Natural killer cell (primary cell): ENCODE results near the gene PREX1. TPM values are rescaled to one million over a fixed set of nuclear protein-coding genes. Genes with fewer than 3 reads are reported as not detected.

Experiments used
- ATAC-seq, 3 donors: fragments of 150-1000 bp in 2 of 3; fragments of 200-7000 bp in 1 of 3; cut with Tn5 transposase; 1 replicate in 1 of 3; 2 replicates in 2 of 3; pipeline ENCODE4 v1.10.0; 2021; ENCODE audit warnings: mild to moderate bottlenecking in 2 of 3, moderate library complexity in 2 of 3
- DNase-seq, 2 donors: peaks; one replicate each; pipeline versions ENCODE4 v3.0.0 to v3.0.0-alpha.2; 2013 to 2021; ENCODE audit warnings: mixed read lengths in 1 of 2
- H3K27ac ChIP-seq: one replicate; pipeline ENCODE4 v1.5.1; 2013; ENCODE audit warnings: mild to moderate bottlenecking, low read length
- H3K27me3 ChIP-seq: one replicate; pipeline ENCODE4 v1.6.1; 2013; ENCODE audit warnings: low read length; ENCODE audit not compliant: control insufficient read depth, insufficient read depth
- H3K36me3 ChIP-seq: one replicate; pipeline ENCODE4 v1.6.1; 2013; ENCODE audit warnings: low read length; ENCODE audit not compliant: control insufficient read depth, insufficient read depth
- H3K4me1 ChIP-seq: one replicate; pipeline ENCODE4 v1.6.1; 2013; ENCODE audit warnings: low read length; ENCODE audit not compliant: control insufficient read depth, insufficient read depth
- H3K4me3 ChIP-seq: one replicate; pipeline ENCODE4 v1.5.1; 2013; ENCODE audit warnings: low read length
- H3K9me3 ChIP-seq: one replicate; pipeline ENCODE4 v1.6.1; 2013; ENCODE audit warnings: low read length; ENCODE audit not compliant: control insufficient read depth, insufficient read depth
- H3K27ac Mint-ChIP-seq, 2 donors: one replicate each; pipeline ENCODE4 v1.8.0; 2022; ENCODE audit warnings: mild to moderate bottlenecking in 2 of 2, mixed read lengths in 2 of 2, moderate library complexity in 1 of 2
- H3K27me3 Mint-ChIP-seq, 2 donors: one replicate each; pipeline ENCODE4 v1.8.0; 2022; ENCODE audit warnings: low read depth in 2 of 2, mixed read lengths in 2 of 2
- H3K36me3 Mint-ChIP-seq: one replicate; pipeline ENCODE4 v1.8.0; 2022; ENCODE audit warnings: mixed read lengths
- H3K4me1 Mint-ChIP-seq, 2 donors: one replicate each; pipeline ENCODE4 v1.8.0; 2022; ENCODE audit warnings: mixed read lengths in 2 of 2
- H3K4me3 Mint-ChIP-seq: one replicate; pipeline ENCODE4 v1.8.0; 2022; ENCODE audit warnings: mild to moderate bottlenecking, moderate library complexity, mixed read lengths
- H3K9me3 Mint-ChIP-seq, 2 donors: one replicate each; pipeline ENCODE4 v1.8.0; 2022; ENCODE audit warnings: mixed read lengths in 2 of 2
- CTCF ChIP-seq: fragments of 200-600 bp; IDR thresholded peaks from one replicate; pipeline ENCODE4 v1.8.0; 2022; ENCODE audit warnings: antibody characterized with exemption
- WGBS: methylation state at CpG from one replicate; pipeline ENCODE4 v1.1.7; 2013; ENCODE audit warnings: missing lambda C conversion rate; ENCODE audit not compliant: insufficient coverage; 5-methylcytosine and 5-hydroxymethylcytosine counted together
- intact Hi-C: fragments of 100-400 bp; cut with micrococcal nuclease; formaldehyde crosslinking; loops from one replicate; pipeline ENCODE4 v1.14.2; 2022
- total RNA-seq, 4 donors: library from RNA; stranded (reverse); fragments of 120-200 nt in 1 of 4; gene quantifications; one replicate each; pipeline versions ENCODE4 v1.2.3 to v1.2.4, GENCODE V29; 2013 to 2022

The PREX1 gene
- total RNA-seq, 3 donors from 2014 or later (not counting 1 experiment from before 2014, with no cell fraction given): 382 to 392 (median 389) TPM

DNA sequence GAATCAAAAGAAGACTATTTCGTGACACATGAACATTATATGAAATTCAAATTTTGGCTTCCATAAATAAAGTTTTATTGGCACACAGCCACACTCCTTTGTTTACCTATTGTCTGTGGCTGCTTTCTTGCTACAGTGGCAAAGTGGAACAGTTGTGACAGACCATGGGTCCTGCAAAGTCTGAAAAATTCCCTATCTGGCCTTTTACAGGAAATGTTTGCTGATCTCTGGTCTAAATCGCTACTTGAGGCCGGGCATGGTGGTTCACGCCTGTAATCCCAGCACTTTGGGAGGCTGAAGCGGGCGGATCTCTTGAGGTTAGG, 23.1 kb upstream of the PREX1 start:
- 92% methylated on average over 6 of the region's 6 CpGs for WGBS
- peaks cover 3 to 6% of the 10 kb centered on the region in 2 donors for H3K27me3 Mint-ChIP-seq
- Histone ChIP-seq H3K36me3 (no peaks in the 10 kb centered on the region), H3K4me1 (peaks cover 8% of the 10 kb centered on the region), H3K4me3 (no peak overlapping the region), H3K27me3 (no peaks in the 10 kb centered on the region), H3K9me3 (no peaks in the 10 kb centered on the region), H3K27ac (no peak overlapping the region)
- ATAC-seq (no peak), DNase-seq (no peak)
- no peak overlapping the region for H3K4me3 Mint-ChIP-seq
- no peak overlapping the region for H3K27ac Mint-ChIP-seq
- H3K4me1 Mint-ChIP-seq: peaks cover 0 to 19% of the 10 kb centered on the region in 2 donors
- no peaks in the 10 kb centered on the region for H3K9me3 Mint-ChIP-seq
- intact Hi-C loops: no loop called here
- no peaks in the 10 kb centered on the region for H3K36me3 Mint-ChIP-seq
- TF ChIP-seq CTCF: no peak

GRCh38 chr20:48850257-48850976, 22.6 kb upstream of the PREX1 start:
- Mint-ChIP-seq H3K27me3 (peaks cover 3 to 6% of the 10 kb centered on the region in 2 donors), H3K4me3 (no peak overlapping the region), H3K36me3 (no peaks in the 10 kb centered on the region), H3K27ac (no peak overlapping the region), H3K9me3 (no peaks in the 10 kb centered on the region), H3K4me1 (peaks cover 0 to 19% of the 10 kb centered on the region in 2 donors)
- no peak for TF ChIP-seq CTCF
- Histone ChIP-seq H3K4me1 (peaks cover 8% of the 10 kb centered on the region), H3K36me3 (no peaks in the 10 kb centered on the region), H3K27me3 (no peaks in the 10 kb centered on the region), H3K9me3 (no peaks in the 10 kb centered on the region), H3K27ac (no peak overlapping the region), H3K4me3 (no peak overlapping the region)
- WGBS: 96% methylated on average over 10 of the region's 11 CpGs
- intact Hi-C loops: no loop called here
- DNase-seq: no peak
- ATAC-seq: no peak

- intact Hi-C loops: no loop called here
- no peak overlapping the region for H3K4me3 ChIP-seq
- ATAC-seq (no peak), DNase-seq (no peak)
- H3K4me1 ChIP-seq: peaks cover 8% of the 10 kb centered on the region
- Mint-ChIP-seq H3K9me3 (no peaks in the 10 kb centered on the region), H3K4me3 (no peak overlapping the region), H3K36me3 (no peaks in the 10 kb centered on the region), H3K27me3 (peaks cover 3 to 6% of the 10 kb centered on the region in 2 donors), H3K4me1 (peaks cover 0 to 19% of the 10 kb centered on the region in 2 donors), H3K27ac (no peak overlapping the region)
- no peaks in the 10 kb centered on the region for H3K36me3 ChIP-seq
- H3K9me3 ChIP-seq: no peaks in the 10 kb centered on the region
- H3K27me3 ChIP-seq: no peaks in the 10 kb centered on the region
- H3K27ac ChIP-seq: no peak overlapping the region
- no peak for TF ChIP-seq CTCF
Measured at GRCh38 chr20:48849779-48850178, 22.0 kb upstream of the PREX1 start.

DNA sequence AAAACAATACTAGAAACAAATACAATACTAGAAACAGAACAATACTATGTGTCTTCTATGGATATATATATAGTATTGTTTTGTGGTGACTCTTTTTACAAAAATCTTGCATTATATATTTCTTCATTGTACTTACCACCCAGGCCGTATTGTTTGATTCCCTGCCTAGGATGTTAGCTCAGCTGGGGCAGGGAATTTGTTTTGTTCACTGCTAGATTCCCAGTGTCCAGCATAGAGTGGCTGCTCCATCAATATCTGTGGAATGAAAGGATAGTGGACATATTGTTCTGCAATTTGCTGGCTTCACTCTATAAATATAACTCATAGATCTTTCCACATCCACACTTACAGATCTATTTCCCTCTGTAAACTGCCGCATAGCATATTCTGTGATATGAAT, 21.5 kb upstream of the PREX1 start:
- peaks cover 8% of the 10 kb centered on the region for H3K4me1 ChIP-seq
- no peak overlapping the region for H3K4me3 ChIP-seq
- intact Hi-C loops: no loop called here
- no peak for ATAC-seq
- Mint-ChIP-seq H3K4me1 (peaks cover 0 to 16% of the 10 kb centered on the region in 2 donors), H3K27me3 (peaks cover 3 to 6% of the 10 kb centered on the region in 2 donors), H3K27ac (no peak overlapping the region), H3K4me3 (no peak overlapping the region), H3K36me3 (no peaks in the 10 kb centered on the region), H3K9me3 (no peaks in the 10 kb centered on the region)
- no peak overlapping the region for H3K27ac ChIP-seq
- no peak for TF ChIP-seq CTCF
- no peaks in the 10 kb centered on the region for H3K9me3 ChIP-seq
- H3K36me3 ChIP-seq: no peaks in the 10 kb centered on the region
- no peak for DNase-seq
- WGBS: 100% methylated on average over 1 of the region's 2 CpGs
- H3K27me3 ChIP-seq: no peaks in the 10 kb centered on the region
